HEK293 (cell line): Measurements from ENCODE around the gene CD2AP.

Experiments
- FEZF1 ChIP-seq: fragments of 450-650 bp; formaldehyde crosslinking; IDR thresholded peaks from 2 replicates; pipeline ENCODE4 v1.5.1; 2016; ENCODE audit warnings: missing biosample characterization, missing genetic modification characterization
- PRDM2 ChIP-seq: fragments of 450-650 bp; formaldehyde crosslinking; IDR thresholded peaks from 2 replicates; pipeline ENCODE4 v1.5.1; 2016; ENCODE audit warnings: missing biosample characterization, missing genetic modification characterization, borderline replicate concordance
- PRDM6 ChIP-seq: fragments of 450-650 bp; formaldehyde crosslinking; IDR thresholded peaks from 2 replicates; pipeline ENCODE4 v1.5.1; 2017; ENCODE audit warnings: missing biosample characterization, missing genetic modification characterization
- SP3 ChIP-seq: fragments of 450-650 bp; formaldehyde crosslinking; IDR thresholded peaks from 2 replicates; pipeline ENCODE4 v1.5.1; 2016; ENCODE audit warnings: missing biosample characterization, missing genetic modification characterization
- TCF7L2 ChIP-seq: IDR thresholded peaks from 2 replicates; pipeline ENCODE4 v1.6.1; 2011; ENCODE audit warnings: low read depth, mild to moderate bottlenecking, inconsistent platforms, low read length, moderate library complexity, borderline replicate concordance
- ZBTB17 ChIP-seq: fragments of 450-650 bp; formaldehyde crosslinking; IDR thresholded peaks from 2 replicates; pipeline ENCODE4 v1.5.1; 2016; ENCODE audit warnings: missing biosample characterization, missing genetic modification characterization
- ZBTB6 ChIP-seq: fragments of 450-650 bp; formaldehyde crosslinking; IDR thresholded peaks from 2 replicates; pipeline ENCODE4 v1.5.1; 2017; ENCODE audit warnings: missing biosample characterization, missing genetic modification characterization
- ZFP41 ChIP-seq: fragments of 450-650 bp; formaldehyde crosslinking; IDR thresholded peaks from 2 replicates; pipeline ENCODE4 v1.5.1; 2016; ENCODE audit warnings: missing biosample characterization, missing genetic modification characterization, borderline replicate concordance
- ZIC2 ChIP-seq: fragments of 450-650 bp; formaldehyde crosslinking; IDR thresholded peaks from 2 replicates; pipeline ENCODE4 v1.5.1; 2016; ENCODE audit warnings: missing biosample characterization, missing genetic modification characterization
- ZNF114 ChIP-seq: fragments of 450-650 bp; formaldehyde crosslinking; IDR thresholded peaks from 2 replicates; pipeline ENCODE4 v1.5.0; 2017; ENCODE audit warnings: missing biosample characterization, missing genetic modification characterization
- ZNF133 ChIP-seq: fragments of 450-650 bp; formaldehyde crosslinking; IDR thresholded peaks from 2 replicates; pipeline ENCODE4 v1.5.1; 2016; ENCODE audit warnings: missing biosample characterization, missing genetic modification characterization
- ZNF157 ChIP-seq: fragments of 450-650 bp; formaldehyde crosslinking; IDR thresholded peaks from 2 replicates; pipeline ENCODE4 v1.5.1; 2016; ENCODE audit warnings: missing biosample characterization, missing genetic modification characterization
- ZNF19 ChIP-seq: fragments of 450-650 bp; formaldehyde crosslinking; IDR thresholded peaks from 2 replicates; pipeline ENCODE4; 2016; ENCODE audit warnings: missing biosample characterization, missing genetic modification characterization, low read depth
- ZNF26 ChIP-seq: fragments of 450-650 bp; formaldehyde crosslinking; IDR thresholded peaks from 2 replicates; pipeline ENCODE4 v1.5.1; 2016; ENCODE audit warnings: missing biosample characterization, missing genetic modification characterization
- ZNF266 ChIP-seq: fragments of 450-650 bp; formaldehyde crosslinking; IDR thresholded peaks from 2 replicates; pipeline ENCODE4 v1.5.1; 2016; ENCODE audit warnings: missing biosample characterization, missing genetic modification characterization, low read depth
- ZNF280C ChIP-seq: fragments of 450-650 bp; formaldehyde crosslinking; IDR thresholded peaks from 2 replicates; pipeline ENCODE4 v1.5.1; 2016; ENCODE audit warnings: missing biosample characterization, missing genetic modification characterization
- ZNF433 ChIP-seq: fragments of 450-650 bp; formaldehyde crosslinking; IDR thresholded peaks from 2 replicates; pipeline ENCODE4 v1.5.1; 2016; ENCODE audit warnings: missing biosample characterization, missing genetic modification characterization, low read depth
- ZNF449 ChIP-seq: fragments of 450-650 bp; formaldehyde crosslinking; IDR thresholded peaks from 2 replicates; pipeline ENCODE4 v1.5.1; 2017; ENCODE audit warnings: missing biosample characterization, mild to moderate bottlenecking, missing genetic modification characterization, moderate library complexity
- ZNF548 ChIP-seq: fragments of 450-650 bp; formaldehyde crosslinking; IDR thresholded peaks from 2 replicates; pipeline ENCODE4 v1.5.1; 2016; ENCODE audit warnings: missing biosample characterization, missing genetic modification characterization
- ZNF549 ChIP-seq: fragments of 450-650 bp; IDR thresholded peaks from 2 replicates; pipeline ENCODE4 v1.5.1; 2018; ENCODE audit warnings: missing biosample characterization, missing genetic modification characterization, mild to moderate bottlenecking, inconsistent platforms, moderate library complexity
- ZNF555 ChIP-seq: fragments of 450-650 bp; formaldehyde crosslinking; conservative IDR thresholded peaks from 2 replicates; pipeline ENCODE4 v1.5.1; 2017; ENCODE audit warnings: missing biosample characterization, mild to moderate bottlenecking, missing genetic modification characterization, inconsistent platforms
- ZNF560 ChIP-seq: fragments of 450-650 bp; formaldehyde crosslinking; IDR thresholded peaks from 2 replicates; pipeline ENCODE4 v1.5.1; 2017; ENCODE audit warnings: missing biosample characterization, missing genetic modification characterization, borderline replicate concordance
- ZNF561 ChIP-seq: fragments of 450-650 bp; IDR thresholded peaks from 2 replicates; pipeline ENCODE4 v1.5.1; 2018; ENCODE audit warnings: missing biosample characterization, missing genetic modification characterization, borderline replicate concordance
- ZNF585B ChIP-seq: fragments of 450-650 bp; formaldehyde crosslinking; IDR thresholded peaks from 2 replicates; pipeline ENCODE4 v1.5.1; 2016; ENCODE audit warnings: missing biosample characterization, missing genetic modification characterization
- ZNF677 ChIP-seq: fragments of 450-650 bp; IDR thresholded peaks from 2 replicates; pipeline ENCODE4 v1.5.0; 2018; ENCODE audit warnings: missing biosample characterization, mild to moderate bottlenecking, missing genetic modification characterization, moderate library complexity
- ZNF768 ChIP-seq: fragments of 450-650 bp; formaldehyde crosslinking; IDR thresholded peaks from 2 replicates; pipeline ENCODE4 v1.5.1; 2018; ENCODE audit warnings: missing biosample characterization, mild to moderate bottlenecking, missing genetic modification characterization

CD2AP gene

GRCh38 chr6:47477497-47478232 is at the start of gene CD2AP (continued):
- TF ChIP-seq ZNF157 (no peak), ZIC2 (peak; percentile 88; the same call in 1 of the 2 replicates), PRDM2 (tag by site-specific recombination) (no peak), ZNF280C (no peak), ZNF26 (tag by site-specific recombination) (no peak), ZNF133 (tag by site-specific recombination) (no peak), ZNF549 (tag by site-specific recombination) (no peak), ZBTB17 (peak; percentile 78), ZNF768 (tag by site-specific recombination) (no peak), ZFP41 (tag by site-specific recombination) (no peak), ZNF560 (no peak), FEZF1 (tag by site-specific recombination) (no peak), PRDM6 (no peak), ZNF266 (tag by site-specific recombination) (no peak), ZNF585B (tag by site-specific recombination) (no peak), ZNF114 (no peak), ZNF449 (tag by site-specific recombination) (no peak), ZNF548 (tag by site-specific recombination) (no peak), ZNF561 (tag by site-specific recombination) (peak; percentile 83; the same call in 1 of the 2 replicates), ZNF555 (tag by site-specific recombination) (no peak), ZBTB6 (tag by site-specific recombination) (no peak), ZNF677 (tag by site-specific recombination) (no peak), SP3 (tag by site-specific recombination) (peak; percentile 85), ZNF433 (tag by site-specific recombination) (no peak), ZNF19 (tag by site-specific recombination) (no peak), TCF7L2 (no peak)
